ENCODE data around the gene BRAF. TPM values are rescaled to one million over a fixed set of nuclear protein-coding genes. Genes with fewer than 3 reads are reported as not detected.
"Not testable (repeated sequence)": the region's sequence is repeated elsewhere in the genome, so short reads cannot be mapped to it uniquely, and the experiment has no call there.

The BRAF gene
- total RNA-seq, 2 experiments from 2014 or later: 26.7 to 28.5 TPM

DNA sequence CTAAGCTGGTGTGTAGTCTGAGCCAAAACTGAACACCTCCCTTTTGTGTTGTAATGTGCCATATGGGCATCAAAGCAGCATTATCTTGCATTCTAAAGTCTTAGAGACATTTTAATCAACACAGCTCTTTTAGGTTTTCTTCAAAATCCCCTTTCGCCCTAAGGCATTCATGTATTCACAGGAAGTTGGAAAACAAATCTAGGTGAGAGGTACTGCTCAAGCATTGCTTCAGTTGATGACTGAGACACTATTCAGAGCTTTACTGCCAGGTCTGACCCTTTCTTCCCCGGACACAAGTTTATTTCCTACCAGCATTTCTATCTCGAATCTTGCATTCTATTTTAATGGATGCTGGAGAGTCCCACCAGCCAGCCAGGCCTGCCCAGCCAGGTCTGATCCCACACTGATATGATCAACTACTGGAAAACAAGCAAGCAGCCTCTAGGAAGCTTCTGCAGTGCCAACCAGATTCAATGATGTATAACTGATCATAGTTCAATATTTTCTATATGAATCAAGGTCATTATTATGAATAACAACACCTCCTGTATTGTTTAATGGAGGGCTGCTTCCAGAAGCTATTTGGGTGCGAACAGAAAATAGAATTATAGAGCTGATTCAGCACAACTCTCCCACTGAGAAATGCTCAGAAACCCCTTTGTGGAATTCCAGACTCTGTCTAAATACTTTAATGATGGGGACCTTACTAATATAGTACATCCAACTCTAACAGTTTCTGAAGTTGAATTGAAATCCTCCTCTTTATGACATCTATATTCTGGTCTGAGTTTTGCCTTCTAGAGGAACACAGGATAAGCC lies 4.0 kb upstream of the BRAF start:
- Mint-ChIP-seq H3K9me3 (ENCODE audit: insufficient read depth) (no peaks in the 10 kb centered on the region), H3K36me3 (ENCODE audit: low read depth) (no peaks in the 10 kb centered on the region), H3K27ac (no peak overlapping the region), H3K4me1 (ENCODE audit: low read depth) (peaks cover 5% of the 10 kb centered on the region), H3K4me3 (no peak overlapping the region), H3K27me3 (ENCODE audit: low read depth) (peaks cover 6% of the 10 kb centered on the region)
- no peak for ATAC-seq
- CTCF ChIA-PET: interaction anchor here (2.2 kb wide), 1 partner anchor 118 kb away, joined by 7 read pairs; no protein-coding TSS in a partner anchor
- DNase-seq: no peak
- POLR2A ChIA-PET: no interaction called here

DNA sequence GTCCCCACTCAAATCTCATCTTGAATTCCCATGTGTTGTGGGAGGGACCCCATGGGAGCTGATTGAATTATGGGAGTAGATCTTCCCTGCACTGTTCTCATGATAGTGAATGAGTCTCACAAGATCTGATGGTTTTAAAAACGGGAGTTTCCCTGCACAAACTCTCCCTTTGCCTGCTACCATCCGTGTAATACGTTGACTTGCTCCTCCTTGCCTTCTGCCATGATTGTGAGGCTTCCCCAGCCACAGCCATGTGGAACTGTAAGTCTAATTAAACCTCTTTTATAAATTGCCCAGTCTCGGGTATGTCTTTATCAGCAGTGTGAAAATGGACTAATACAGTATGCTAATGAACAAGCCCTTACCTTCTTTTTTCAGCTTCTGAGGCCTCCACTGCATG lies 3.2 kb upstream of the BRAF start:
- H3K9me3 Mint-ChIP-seq (ENCODE audit: insufficient read depth); DNase-seq; H3K36me3 Mint-ChIP-seq (ENCODE audit: low read depth); ATAC-seq; H3K27me3 Mint-ChIP-seq (ENCODE audit: low read depth); H3K4me1 Mint-ChIP-seq (ENCODE audit: low read depth); H3K27ac Mint-ChIP-seq; POLR2A ChIA-PET; H3K4me3 Mint-ChIP-seq: not testable (repeated sequence)
- CTCF ChIA-PET: interaction anchor here (2.2 kb wide), 1 partner anchor 117 kb away, joined by 7 read pairs; no protein-coding TSS in a partner anchor

DNA sequence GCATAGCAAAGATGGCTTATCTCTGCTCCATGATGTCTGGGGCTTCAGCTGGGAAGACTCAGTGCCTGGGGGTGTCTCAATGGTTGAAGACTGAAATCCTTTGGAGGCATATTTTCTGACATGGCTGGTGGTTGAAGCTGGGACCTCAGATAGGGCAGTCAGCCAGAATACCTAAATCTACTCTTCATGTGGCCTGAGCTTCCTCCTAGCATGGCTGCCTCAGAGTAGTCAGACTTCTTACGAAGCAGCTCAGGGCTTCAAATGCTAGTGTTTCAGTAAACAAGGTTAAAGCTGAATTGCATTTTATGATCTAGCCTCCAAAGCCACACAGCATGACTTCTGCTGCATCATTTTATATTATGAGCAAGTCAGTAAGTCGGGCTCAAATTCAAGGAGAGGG lies 2.6 kb upstream of the BRAF start:
- no peak for DNase-seq
- ATAC-seq: no peak
- Mint-ChIP-seq H3K9me3 (ENCODE audit: insufficient read depth) (no peaks in the 10 kb centered on the region), H3K27ac (no peak overlapping the region), H3K27me3 (ENCODE audit: low read depth) (peaks cover under 1% of the 10 kb centered on the region), H3K4me3 (no peak overlapping the region), H3K4me1 (ENCODE audit: low read depth) (peaks cover 5% of the 10 kb centered on the region), H3K36me3 (ENCODE audit: low read depth) (no peaks in the 10 kb centered on the region)
- CTCF ChIA-PET: interaction anchor here (1.3 to 2.2 kb wide), 2 partner anchors 116 kb away, joined by 5 to 7 read pairs; no protein-coding TSS in a partner anchor
- POLR2A ChIA-PET: interaction anchor here (0.7 kb wide), 1 partner anchor 87 kb away, joined by 3 read pairs; no protein-coding TSS in a partner anchor

DNA sequence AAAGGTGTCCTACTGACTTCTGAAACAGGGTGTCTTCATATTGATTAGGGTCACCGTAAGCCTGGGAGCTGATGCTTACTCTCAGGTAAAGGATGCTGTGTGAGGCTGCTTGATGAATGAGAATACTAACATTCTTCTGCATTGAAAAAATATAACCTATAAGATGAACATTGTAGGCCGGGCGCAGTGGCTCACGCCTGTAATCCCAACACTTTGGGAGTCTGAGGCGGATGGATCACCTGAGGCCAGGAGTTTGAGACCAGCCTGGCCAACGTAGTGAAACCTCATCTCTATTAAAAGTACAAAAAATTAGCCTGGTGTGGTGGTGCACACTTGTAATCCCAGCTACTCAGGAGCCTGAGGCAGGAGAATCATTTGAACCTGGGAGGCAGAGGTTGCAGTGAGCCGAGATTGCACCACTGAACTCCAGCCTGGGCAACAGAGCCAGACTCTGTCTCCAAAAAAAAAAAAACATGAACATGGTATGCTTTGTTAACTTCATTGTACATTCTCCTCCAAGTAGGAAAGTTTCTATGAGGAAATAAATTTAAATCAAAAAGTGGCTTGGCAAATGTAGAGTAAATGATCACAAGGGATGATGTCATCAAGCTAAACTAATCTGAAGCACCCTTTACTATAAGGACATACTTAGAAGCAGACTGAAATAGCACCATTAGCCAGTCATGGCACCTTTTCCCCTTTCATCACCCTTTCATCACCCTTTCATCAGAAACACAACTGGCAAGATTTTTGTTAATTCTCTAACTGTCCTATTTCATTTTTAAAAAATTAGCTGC lies 1.5 kb upstream of the BRAF start:
- no peak for DNase-seq
- Mint-ChIP-seq H3K4me3 (no peak overlapping the region), H3K9me3 (ENCODE audit: insufficient read depth) (no peaks in the 10 kb centered on the region), H3K27ac (peak overlapping the region; percentile 17), H3K27me3 (ENCODE audit: low read depth) (no peaks in the 10 kb centered on the region), H3K36me3 (ENCODE audit: low read depth) (no peaks in the 10 kb centered on the region), H3K4me1 (ENCODE audit: low read depth) (peaks cover 5% of the 10 kb centered on the region)
- no peak for ATAC-seq
- CTCF ChIA-PET: interaction anchor here (1.3 kb wide), 1 partner anchor 115 kb away, joined by 5 read pairs; no protein-coding TSS in a partner anchor
- POLR2A ChIA-PET: interaction anchor here (0.7 kb wide), 2 partner anchors 88 to 1863 kb away, joined by 3 read pairs; no protein-coding TSS in a partner anchor

DNA sequence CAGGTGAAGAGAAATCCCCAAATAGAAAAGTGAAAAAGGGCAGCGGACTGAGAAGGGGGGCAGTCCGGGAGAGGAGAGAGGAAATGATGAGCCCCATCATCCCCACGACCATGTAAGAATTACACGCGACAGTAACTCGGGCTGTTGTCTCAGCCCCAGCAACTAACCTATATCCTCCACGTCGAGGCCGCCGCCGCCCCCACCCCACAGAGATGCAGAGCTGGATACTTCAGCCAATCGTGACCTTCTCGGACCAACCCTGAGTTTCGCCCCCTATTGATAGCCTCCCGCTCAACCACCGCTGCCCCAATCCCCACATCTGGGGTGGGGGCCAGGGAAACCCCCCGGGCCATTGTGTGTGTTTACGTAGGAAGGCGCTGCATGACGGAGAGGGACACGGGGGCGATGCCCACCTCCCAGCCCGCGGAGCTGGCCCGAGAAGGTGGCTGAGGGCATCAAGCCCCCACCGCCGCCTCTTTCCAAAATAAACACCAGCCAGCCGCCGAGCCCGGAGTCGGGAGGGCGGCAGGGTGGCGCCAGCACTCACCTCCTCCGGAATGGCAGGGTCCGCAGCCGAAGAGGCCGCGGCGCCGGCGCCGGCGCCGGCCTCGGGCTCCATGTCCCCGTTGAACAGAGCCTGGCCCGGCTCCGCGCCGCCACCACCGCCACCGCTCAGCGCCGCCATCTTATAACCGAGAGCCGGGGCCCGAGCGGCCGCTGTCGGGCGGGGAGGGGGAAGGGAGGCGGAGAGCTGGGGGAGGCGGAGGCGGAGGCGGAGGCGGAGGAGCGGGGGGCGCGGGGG lies 509 bp downstream of the BRAF start:
- Mint-ChIP-seq H3K27ac (no peak overlapping the region), H3K9me3 (ENCODE audit: insufficient read depth) (no peaks in the 10 kb centered on the region), H3K4me1 (ENCODE audit: low read depth) (peaks cover 5% of the 10 kb centered on the region), H3K36me3 (ENCODE audit: low read depth) (peaks cover 3% of the 10 kb centered on the region), H3K27me3 (ENCODE audit: low read depth) (no peaks in the 10 kb centered on the region), H3K4me3 (no peak overlapping the region)
- peak; percentile 83 for ATAC-seq
- POLR2A ChIA-PET: interaction anchor here (0.6 to 2.8 kb wide), 3 partner anchors 11 to 1840 kb away, joined by 3 to 16 read pairs (median 4); partner anchors contain the start of gene MRPS33
- CTCF ChIA-PET: interaction anchor here (0.7 to 3.5 kb wide), 4 partner anchors 20 to 113 kb away, joined by 3 to 12 read pairs (median 3); no protein-coding TSS in a partner anchor
- DNase-seq: peak; percentile 79

DNA sequence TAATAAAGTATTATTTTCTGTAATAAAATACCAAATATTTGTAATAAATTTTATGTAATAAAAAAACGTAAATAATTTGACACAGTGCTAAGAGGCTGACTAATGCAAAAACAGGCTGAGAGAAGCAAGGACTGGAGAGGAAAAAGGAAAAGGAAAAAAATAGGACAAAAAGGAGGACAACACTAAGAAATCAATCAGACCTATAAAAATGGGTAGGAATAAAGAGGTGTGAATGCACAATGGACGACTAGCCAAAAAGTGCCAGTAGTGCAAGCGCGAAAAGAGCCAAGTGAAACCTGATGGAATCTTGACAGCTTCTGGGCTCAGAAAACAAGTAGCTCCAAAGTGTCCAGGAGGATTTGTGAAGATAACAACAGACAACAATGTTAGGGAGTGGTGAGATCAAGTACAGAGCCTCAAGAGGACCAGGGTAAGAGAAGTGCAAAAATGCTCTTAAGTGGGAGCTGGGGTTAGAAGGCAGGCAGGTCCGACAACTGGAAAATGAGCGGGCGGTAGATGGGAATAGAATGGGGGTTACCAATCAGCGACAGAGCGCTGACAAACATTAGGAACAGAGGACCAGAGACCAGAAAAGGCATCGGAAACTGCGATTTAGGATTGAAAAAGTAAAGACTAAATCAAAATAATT lies 1.2 kb downstream of the BRAF start:
- no peaks in the 10 kb centered on the region for H3K9me3 Mint-ChIP-seq (ENCODE audit: insufficient read depth)
- peaks cover 5% of the 10 kb centered on the region for H3K4me1 Mint-ChIP-seq (ENCODE audit: low read depth)
- ChIA-PET POLR2A (interaction anchor here (2.8 kb wide), 1 partner anchor 91 kb away, joined by 16 read pairs; the partner anchor contains the start of gene MRPS33), CTCF (interaction anchor here (0.7 to 3.5 kb wide), 3 partner anchors 19 to 112 kb away, joined by 3 to 12 read pairs (median 3); no protein-coding TSS in a partner anchor)
- no peak for DNase-seq
- no peak overlapping the region for H3K4me3 Mint-ChIP-seq
- no peak for ATAC-seq
- H3K27me3 Mint-ChIP-seq (ENCODE audit: low read depth): no peaks in the 10 kb centered on the region
- no peak overlapping the region for H3K27ac Mint-ChIP-seq
- peaks cover 3% of the 10 kb centered on the region for H3K36me3 Mint-ChIP-seq (ENCODE audit: low read depth)

DNA sequence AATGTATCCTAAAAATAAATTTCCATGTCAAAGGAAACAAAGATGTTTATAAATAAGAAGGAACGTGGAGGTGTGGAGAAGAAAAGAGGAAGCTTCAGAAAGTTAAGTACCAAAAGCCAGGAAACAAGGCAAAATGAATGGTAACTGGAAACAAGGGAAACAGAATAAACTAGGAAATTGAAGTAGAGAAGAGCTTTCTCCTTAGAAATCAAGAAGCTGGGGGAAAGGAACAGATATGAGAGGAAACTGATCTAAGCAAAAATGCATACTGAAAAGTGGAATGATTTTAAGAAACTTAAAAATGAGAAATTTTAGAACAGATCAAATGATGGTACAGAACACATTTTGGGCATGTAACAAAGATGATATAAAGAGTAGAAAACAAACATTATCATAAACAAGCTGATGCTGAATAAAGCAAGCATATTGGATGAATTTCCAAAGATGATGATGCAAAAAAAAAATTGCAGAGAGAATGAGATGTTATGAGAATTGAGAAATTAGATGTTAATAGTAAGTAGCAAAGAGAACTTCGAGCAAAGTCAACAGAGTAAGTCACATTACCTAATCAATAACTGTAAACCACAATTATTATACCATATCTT lies 1.9 kb downstream of the BRAF start:
- Mint-ChIP-seq H3K27ac (no peak overlapping the region), H3K36me3 (ENCODE audit: low read depth) (peaks cover 3% of the 10 kb centered on the region), H3K4me3 (no peak overlapping the region), H3K9me3 (ENCODE audit: insufficient read depth) (no peaks in the 10 kb centered on the region), H3K27me3 (ENCODE audit: low read depth) (no peaks in the 10 kb centered on the region), H3K4me1 (ENCODE audit: low read depth) (peaks cover 5% of the 10 kb centered on the region)
- ChIA-PET CTCF (interaction anchor here (1.4 to 3.5 kb wide), 2 partner anchors 18 to 112 kb away, joined by 3 to 12 read pairs; no protein-coding TSS in a partner anchor), POLR2A (interaction anchor here (2.8 kb wide), 1 partner anchor 92 kb away, joined by 16 read pairs; the partner anchor contains the start of gene MRPS33)
- DNase-seq (no peak), ATAC-seq (no peak)

DNA sequence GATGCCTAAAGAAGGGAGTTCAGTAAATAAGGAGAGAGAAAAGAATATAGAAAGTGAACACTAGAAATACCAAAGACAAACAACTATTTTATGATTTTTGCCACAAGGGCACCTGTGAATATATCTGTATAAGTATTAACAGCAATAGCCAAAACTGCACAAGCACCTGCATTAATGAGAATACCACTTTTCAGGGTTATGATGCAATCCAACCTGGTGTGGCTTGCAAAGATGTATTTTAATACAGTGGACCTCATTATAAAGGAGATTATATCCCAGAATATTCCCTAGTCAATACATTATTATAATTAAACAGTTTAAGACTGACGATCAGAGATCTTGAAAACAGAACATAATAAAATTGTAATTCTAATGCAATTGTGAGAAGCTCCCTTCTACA lies 4.0 kb downstream of the BRAF start:
- no peak overlapping the region for H3K4me3 Mint-ChIP-seq
- H3K36me3 Mint-ChIP-seq (ENCODE audit: low read depth): peaks cover 3% of the 10 kb centered on the region
- ChIA-PET POLR2A (no interaction called here), CTCF (interaction anchor here (1.0 kb wide), 1 partner anchor 109 kb away, joined by 3 read pairs; no protein-coding TSS in a partner anchor)
- ATAC-seq (no peak), DNase-seq (no peak)
- H3K27me3 Mint-ChIP-seq (ENCODE audit: low read depth): no peaks in the 10 kb centered on the region
- no peak overlapping the region for H3K27ac Mint-ChIP-seq
- no peaks in the 10 kb centered on the region for H3K9me3 Mint-ChIP-seq (ENCODE audit: insufficient read depth)
- H3K4me1 Mint-ChIP-seq (ENCODE audit: low read depth): peaks cover 12% of the 10 kb centered on the region

- CTCF ChIA-PET: interaction anchor here (0.9 kb wide), 1 partner anchor 107 kb away, joined by 4 read pairs; no protein-coding TSS in a partner anchor
- POLR2A ChIA-PET: no interaction called here
Measured at GRCh38 chr7:140918236-140918635, 6.5 kb downstream of the BRAF start.

DNA sequence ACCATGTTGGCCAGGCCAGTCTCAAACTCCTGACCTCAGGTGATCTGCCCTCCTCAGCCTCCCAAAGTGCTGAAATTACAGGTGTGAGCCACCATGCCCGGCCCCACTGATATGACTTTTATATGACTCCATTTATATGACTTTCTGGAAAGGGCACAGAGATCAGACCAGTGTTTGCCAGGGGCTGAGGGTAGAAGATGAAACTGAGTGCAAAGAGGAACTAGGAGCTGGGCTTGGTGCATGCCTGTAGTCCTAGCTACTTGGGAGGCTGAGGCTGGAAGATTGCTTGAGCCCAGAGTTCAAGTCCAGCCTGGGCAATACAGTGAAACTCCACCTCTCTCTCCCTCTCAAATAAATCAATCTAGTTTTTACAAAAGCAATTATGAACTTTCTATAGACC lies 7.5 kb downstream of the BRAF start:
- POLR2A ChIA-PET: no interaction called here
- H3K36me3 Mint-ChIP-seq (ENCODE audit: low read depth): peaks cover 3% of the 10 kb centered on the region
- H3K27ac Mint-ChIP-seq: no peak overlapping the region
- H3K9me3 Mint-ChIP-seq (ENCODE audit: insufficient read depth): no peaks in the 10 kb centered on the region
- H3K4me1 Mint-ChIP-seq (ENCODE audit: low read depth): peaks cover 9% of the 10 kb centered on the region
- no peaks in the 10 kb centered on the region for H3K27me3 Mint-ChIP-seq (ENCODE audit: low read depth)
- DNase-seq (no peak), ATAC-seq (no peak)
- CTCF ChIA-PET: interaction anchor here (0.9 kb wide), 1 partner anchor 106 kb away, joined by 4 read pairs; no protein-coding TSS in a partner anchor
- no peak overlapping the region for H3K4me3 Mint-ChIP-seq

More at GRCh38 chr7:140918236-140918635, 6.5 kb downstream of the BRAF start:
- H3K27ac Mint-ChIP-seq: no peak overlapping the region
- H3K9me3 Mint-ChIP-seq (ENCODE audit: insufficient read depth): no peaks in the 10 kb centered on the region
- ATAC-seq: no peak
- DNase-seq: no peak
- H3K27me3 Mint-ChIP-seq (ENCODE audit: low read depth): no peaks in the 10 kb centered on the region
- H3K36me3 Mint-ChIP-seq (ENCODE audit: low read depth): peaks cover 3% of the 10 kb centered on the region
- H3K4me3 Mint-ChIP-seq: no peak overlapping the region
- H3K4me1 Mint-ChIP-seq (ENCODE audit: low read depth): peaks cover 9% of the 10 kb centered on the region

Data from activated CD8-positive, alpha-beta T cell treated with anti-CD3 and anti-CD28 coated beads, Interleukin-2, amount 10 ng/mL, durations not matched to agents 7 days and 5 days (primary cell).